GM12874 (cell line): Measurements from ENCODE around the gene TMEM273.

ENCODE experiments used
- CTCF ChIP-seq: IDR thresholded peaks from 2 replicates; pipeline ENCODE4 v1.5.1; 2011; ENCODE audit warnings: low read depth, mild to moderate bottlenecking, control low read depth, low read length, moderate library complexity; ENCODE audit not compliant: insufficient read depth

Gene TMEM273

GRCh38 chr10:49123981-49124950 lies 63.9 kb downstream of the TMEM273 start:
- TF ChIP-seq CTCF, result no peak

GRCh38 chr10:49120911-49121310 lies 67.3 kb downstream of the TMEM273 start:
- TF ChIP-seq CTCF, result no peak

- TF ChIP-seq CTCF, result no peak
These were observed 68.4 kb downstream of the TMEM273 start for GRCh38 chr10:49119746-49120145.

GRCh38 chr10:49118430-49119074 lies 69.6 kb downstream of the TMEM273 start:
- TF ChIP-seq CTCF, result no peak

- no peak for TF ChIP-seq CTCF
These were observed 70.7 kb downstream of the TMEM273 start for GRCh38 chr10:49117376-49118070.

- TF ChIP-seq CTCF, result no peak
These were observed 71.4 kb downstream of the TMEM273 start for GRCh38 chr10:49116509-49117375.
